IMR-90 (cell line): ENCODE results near the gene CDC42EP2. TPM values are rescaled to one million over a fixed set of nuclear protein-coding genes. Genes with fewer than 3 reads are reported as not detected.

Experiments
- ATAC-seq: fragments of 200-7000 bp; cut with Tn5 transposase; 2 replicates; pipeline ENCODE4 v1.9.1; 2020; ENCODE audit warnings: low read depth, mild to moderate bottlenecking, moderate library complexity
- BruUV-seq: library from RNA; stranded (reverse); fragments of 400-500 nt; replicated peaks from 2 replicates; lab custom pipeline; 2021; lab: Mats Ljungman, UMichigan
- CTCF ChIA-PET: fragments of 300-600 bp; formaldehyde crosslinking; extraction: SDS; loops from one replicate; lab custom pipeline; 2021; ENCODE audit warnings: antibody characterized with exemption; lab: Yijun Ruan, JAX
- POLR2A ChIA-PET: fragments of 300-600 bp; sonication (Branson Sonifier 250); formaldehyde crosslinking; loops from one replicate; lab custom pipeline; 2022; ENCODE audit warnings: antibody characterized with exemption; ENCODE audit not compliant: unreplicated experiment; lab: Charles Lee
- DNase-seq: peaks from one replicate; pipeline ENCODE4 v3.0.0; 2013
- H2AFZ ChIP-seq: replicated peaks from 2 replicates; pipeline ENCODE3; 2013; ENCODE audit warnings: low read length, mild to moderate bottlenecking; ENCODE audit not compliant: poor library complexity
- H2AK5ac ChIP-seq: 2 replicates; pipeline ENCODE4 v1.6.1; 2013; ENCODE audit warnings: low read depth, low read length, inconsistent platforms
- H2AK9ac ChIP-seq: replicated peaks from 2 replicates; pipeline ENCODE3; 2013; ENCODE audit warnings: mild to moderate bottlenecking, low read depth, low read length, moderate library complexity; ENCODE audit not compliant: poor library complexity
- H2BK120ac ChIP-seq: 2 replicates; pipeline ENCODE4 v1.6.1; 2013; ENCODE audit warnings: low read depth, low read length, inconsistent platforms
- H2BK15ac ChIP-seq: 3 replicates; pipeline ENCODE4 v1.6.1; 2013; ENCODE audit warnings: low read depth, low read length, inconsistent platforms
- H2BK20ac ChIP-seq: 2 replicates; pipeline ENCODE4 v1.6.1; 2013; ENCODE audit warnings: low read depth, mild to moderate bottlenecking, inconsistent platforms, low read length, moderate library complexity
- H2BK5ac ChIP-seq: 2 replicates; pipeline ENCODE4 v1.6.1; 2013; ENCODE audit warnings: mild to moderate bottlenecking, low read depth, low read length, inconsistent platforms; ENCODE audit not compliant: poor library complexity, severe bottlenecking
- H3K14ac ChIP-seq: replicated peaks from 2 replicates; pipeline ENCODE4 v1.6.1; 2013; ENCODE audit warnings: low read depth, low read length, inconsistent platforms
- H3K18ac ChIP-seq: 2 replicates; pipeline ENCODE4 v1.6.1; 2013; ENCODE audit warnings: low read depth, low read length, control low read depth
- H3K23ac ChIP-seq: 2 replicates; pipeline ENCODE4 v1.6.1; 2013; ENCODE audit warnings: low read depth, low read length, inconsistent platforms
- H3K27ac ChIP-seq: 2 replicates; pipeline ENCODE4 v1.5.1; 2013; ENCODE audit warnings: mild to moderate bottlenecking, control low read depth, low read length; ENCODE audit not compliant: insufficient read depth
- H3K27me3 ChIP-seq: 2 replicates; pipeline ENCODE4 v1.6.1; 2013; ENCODE audit warnings: low read length; ENCODE audit not compliant: control insufficient read depth, insufficient read depth
- H3K36me3 ChIP-seq: 2 replicates; pipeline ENCODE4 v1.6.1; 2013; ENCODE audit warnings: low read length, mixed read lengths; ENCODE audit not compliant: control insufficient read depth, insufficient read depth
- H3K4ac ChIP-seq: 2 replicates; pipeline ENCODE4 v1.6.1; 2013; ENCODE audit warnings: low read depth, low read length, inconsistent platforms
- H3K4me1 ChIP-seq: 2 replicates; pipeline ENCODE4 v1.6.1; 2013; ENCODE audit warnings: low read length, mixed read lengths; ENCODE audit not compliant: control insufficient read depth, insufficient read depth
- H3K4me2 ChIP-seq: 2 replicates; pipeline ENCODE4 v1.6.1; 2013; ENCODE audit warnings: low read depth, mild to moderate bottlenecking, control low read depth, low read length, moderate library complexity
- H3K4me3 ChIP-seq: 2 replicates; pipeline ENCODE4 v1.5.1; 2013; ENCODE audit warnings: low read depth, mild to moderate bottlenecking, control low read depth, low read length, moderate library complexity; ENCODE audit not compliant: insufficient read depth
- H3K56ac ChIP-seq: 2 replicates; pipeline ENCODE4 v1.6.1; 2013; ENCODE audit warnings: low read length, inconsistent platforms; ENCODE audit not compliant: insufficient read depth; ENCODE audit errors: extremely low read depth
- H3K79me1 ChIP-seq, 2 experiments: 2 replicates each; pipeline ENCODE4 v1.6.1; 2013; ENCODE audit warnings: low read length in 2 of 2, inconsistent platforms in 1 of 2, low read depth in 1 of 2
- H3K9ac ChIP-seq: 2 replicates; pipeline ENCODE4 v1.6.1; 2013; ENCODE audit warnings: low read depth, low read length, control low read depth
- H3K9me1 ChIP-seq: 2 replicates; pipeline ENCODE4 v1.6.1; 2013; ENCODE audit warnings: low read length, inconsistent platforms; ENCODE audit not compliant: insufficient read depth
- H3K9me3 ChIP-seq: 2 replicates; pipeline ENCODE4 v1.6.1; 2013; ENCODE audit warnings: low read length; ENCODE audit not compliant: control insufficient read depth, insufficient read depth
- H4K20me1 ChIP-seq: 2 replicates; pipeline ENCODE4 v1.6.1; 2013; ENCODE audit warnings: low read length, inconsistent platforms; ENCODE audit not compliant: insufficient read depth
- H4K5ac ChIP-seq: 2 replicates; pipeline ENCODE4 v1.6.1; 2013; ENCODE audit warnings: mild to moderate bottlenecking, low read depth, low read length, control low read depth
- H4K8ac ChIP-seq, 2 experiments: 2 replicates each; pipeline ENCODE4 v1.6.1; 2013; ENCODE audit warnings: low read depth in 2 of 2, low read length in 2 of 2, control low read depth in 1 of 2, inconsistent platforms in 1 of 2
- H4K91ac ChIP-seq: 2 replicates; pipeline ENCODE4 v1.6.1; 2013; ENCODE audit warnings: low read depth, low read length, inconsistent platforms; ENCODE audit not compliant: insufficient read depth
- MAFK ChIP-seq: IDR thresholded peaks from 2 replicates; pipeline ENCODE4 v1.6.1; 2012; ENCODE audit warnings: low read depth, low read length, improper control_type of control experiment
- RCOR1 ChIP-seq: IDR thresholded peaks from 2 replicates; pipeline ENCODE4 v1.6.1; 2012; ENCODE audit warnings: mild to moderate bottlenecking, low read length, improper control_type of control experiment; ENCODE audit not compliant: insufficient replicate concordance
- WGBS, 2 experiments: methylation state at CpG; one replicate each; pipeline versions ENCODE4 v1.1.5 to v1.1.7; 2013; ENCODE audit warnings: missing lambda C conversion rate in 2 of 2; ENCODE audit not compliant: insufficient read length in 1 of 2; ENCODE audit errors: extremely low coverage in 2 of 2; 5-methylcytosine and 5-hydroxymethylcytosine counted together
- dilution Hi-C: fragments of 300-500 bp; cut with HindIII; formaldehyde crosslinking; loops from one replicate; pipeline ENCODE4 v1.14.3; 2018; ENCODE audit warnings: low sequenced_read_pairs; ENCODE audit not compliant: unreplicated experiment
- in situ Hi-C: fragments of 300-500 bp; cut with MboI; formaldehyde crosslinking; loops from 3 replicates; pipeline ENCODE4 v1.14.3; 2019; ENCODE audit warnings: low sequenced_read_pairs, inconsistent platforms, mixed read lengths
- intact Hi-C: fragments of 100-400 bp; cut with micrococcal nuclease; formaldehyde crosslinking; loops from 2 replicates; pipeline ENCODE4 v1.10.0; 2022
- polyA plus RNA-seq, 3 experiments: library from polyadenylated mRNA; depleted of rRNA; stranded (reverse); fragments of >200 nt; gene quantifications; 2 replicates each; pipeline ENCODE4 v1.2.3, GENCODE V29; 2012; ENCODE audit warnings: low replicate concordance in 1 of 3
- total RNA-seq: library from RNA; depleted of rRNA; stranded (reverse); fragments of >200 nt; gene quantifications from 2 replicates; pipeline ENCODE4 v1.2.3, GENCODE V29; 2012

Gene CDC42EP2
- total and polyA plus RNA-seq, 2 of the 4 experiments (the other 2 are of a cell fraction) = 5.2 to 27.5 TPM

DNA sequence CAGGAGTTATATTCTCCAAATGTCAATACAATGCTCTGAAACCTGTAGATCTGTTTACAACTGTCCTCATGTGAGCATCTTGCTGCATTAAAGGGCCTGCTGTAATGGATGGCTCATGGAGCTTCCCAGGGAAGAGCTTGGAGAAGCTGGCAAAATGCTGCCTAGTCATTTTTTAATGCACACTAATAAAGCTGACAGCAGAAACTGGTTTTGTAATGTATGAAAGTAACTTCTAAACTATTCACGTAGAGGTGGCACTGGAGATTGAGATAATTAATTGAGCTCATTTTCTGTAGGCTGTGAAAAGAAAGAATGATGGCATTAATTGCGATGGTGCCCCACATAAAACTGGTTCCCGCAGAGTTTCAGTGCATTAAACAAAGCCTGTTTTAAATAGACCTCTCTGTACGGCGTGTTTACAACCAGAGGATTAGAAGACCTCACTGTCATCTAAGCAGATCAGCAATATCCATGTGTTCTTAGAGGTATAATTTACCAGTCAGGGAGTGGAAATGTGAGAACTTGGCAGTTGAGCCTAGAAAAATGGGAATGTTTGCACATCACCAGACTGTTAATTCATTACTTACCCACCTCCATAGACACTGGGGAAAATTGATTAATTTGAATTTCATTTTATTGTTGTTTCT lies 36.9 kb upstream of the CDC42EP2 start:
- peak overlapping the region; percentile 69 for H2BK120ac ChIP-seq
- BruUV-seq = no TSS peak
- dilution Hi-C loops = no loop called here
- peak overlapping the region; percentile 62 for H2AK5ac ChIP-seq
- peak overlapping the region in 1 of 2 experiments; percentile 33; a peak in 2 of 4 replicates for H4K8ac ChIP-seq
- peaks cover 37 to 57% of the 10 kb centered on the region in 2 experiments for H3K79me1 ChIP-seq
- in situ Hi-C loops = loop anchor here (5.0 kb wide), 1 partner anchor 40 kb away; no protein-coding TSS in a partner anchor
- H4K20me1 ChIP-seq = no peaks in the 10 kb centered on the region
- ChIA-PET CTCF (interaction anchor here (0.6 to 1.1 kb wide), 3 partner anchors 9 to 225 kb away, joined by 3 to 11 read pairs (median 3); partner anchors contain the start of gene CDC42EP2), POLR2A (interaction anchor here (1.4 kb wide), 1 partner anchor 14 kb away, joined by 4 read pairs; no protein-coding TSS in a partner anchor)
- peak overlapping the region; percentile 37; the same call in 1 of the 2 replicates for H4K91ac ChIP-seq
- peak overlapping the region; percentile 64; the same call in 1 of the 2 replicates for H3K4ac ChIP-seq
- peak overlapping the region; percentile 28 for H3K23ac ChIP-seq
- DNase-seq = no peak
- peak overlapping the region; percentile 45; the same call in 1 of the 2 replicates for H3K18ac ChIP-seq
- WGBS, 2 experiments = 100% methylated on average over 1 of the region's 5 CpGs; no CpG with 5 or more reads in 1 of the 2 experiments
- no peak overlapping the region for H2AFZ ChIP-seq
- H3K9me1 ChIP-seq = peaks cover 15% of the 10 kb centered on the region
- peak overlapping the region; percentile 57; the same call in 1 of the 2 replicates for H3K14ac ChIP-seq
- no peaks in the 10 kb centered on the region for H3K9me3 ChIP-seq
- H2BK5ac ChIP-seq = peak overlapping the region; percentile 50
- peaks cover 23% of the 10 kb centered on the region for H3K4me1 ChIP-seq
- peak overlapping the region; percentile 11; the same call in 1 of the 2 replicates for H3K27ac ChIP-seq
- H3K56ac ChIP-seq = no peak overlapping the region; the same call in 1 of the 2 replicates
- peak overlapping the region; percentile 12; the same call in 1 of the 3 replicates for H2BK15ac ChIP-seq
- H3K9ac ChIP-seq = no peak overlapping the region; the same call in 1 of the 2 replicates
- H3K36me3 ChIP-seq = peaks cover 13% of the 10 kb centered on the region
- peak overlapping the region; percentile 30; the same call in 1 of the 2 replicates for H4K5ac ChIP-seq
- intact Hi-C loops = no loop called here
- H2AK9ac ChIP-seq = no peak overlapping the region
- H2BK20ac ChIP-seq = peak overlapping the region; percentile 61
- H3K4me3 ChIP-seq = no peak overlapping the region
- no peak for TF ChIP-seq RCOR1
- TF ChIP-seq MAFK = peak; percentile 28; the same call in 1 of the 2 replicates
- H3K27me3 ChIP-seq = no peaks in the 10 kb centered on the region
- peak overlapping the region; percentile 28; the same call in 1 of the 2 replicates for H3K4me2 ChIP-seq
- ATAC-seq = no peak
